Esophagus (tissue), 2 donors: ENCODE measurements around the gene NT5DC3. TPM values are rescaled to one million over a fixed set of nuclear protein-coding genes. Genes with fewer than 3 reads are reported as not detected.
A peak's percentile ranks its signal among the peaks of the same experiment; 100 is the strongest.

Experiments
- H3K27ac ChIP-seq, 2 donors: one replicate each; pipeline ENCODE4 v1.5.1; 2013; ENCODE audit warnings: low read depth in 2 of 2, mild to moderate bottlenecking in 2 of 2, inconsistent platforms in 1 of 2, low read length in 1 of 2, moderate library complexity in 1 of 2
- H3K27me3 ChIP-seq, 2 donors: one replicate each; pipeline ENCODE4 v1.6.1; 2013; ENCODE audit warnings: low read length in 2 of 2, control low read depth in 1 of 2, mild to moderate bottlenecking in 1 of 2; ENCODE audit not compliant: insufficient read depth in 2 of 2, control insufficient read depth in 1 of 2
- H3K36me3 ChIP-seq, 2 donors: one replicate each; pipeline ENCODE4 v1.6.1; 2013; ENCODE audit warnings: low read length in 1 of 2; ENCODE audit not compliant: control insufficient read depth in 2 of 2, insufficient read depth in 2 of 2
- H3K4me1 ChIP-seq, 2 donors: one replicate each; pipeline ENCODE4 v1.6.1; 2013; ENCODE audit warnings: low read length in 1 of 2; ENCODE audit not compliant: control insufficient read depth in 2 of 2, insufficient read depth in 2 of 2
- H3K4me3 ChIP-seq, 2 donors: one replicate each; pipeline ENCODE4 v1.5.1; 2013; ENCODE audit warnings: low read length in 2 of 2, mild to moderate bottlenecking in 2 of 2, low read depth in 1 of 2, moderate library complexity in 1 of 2
- H3K9me3 ChIP-seq, 2 donors: one replicate each; pipeline ENCODE4 v1.6.1; 2013; ENCODE audit warnings: mild to moderate bottlenecking in 2 of 2, low read depth in 1 of 2, low read length in 1 of 2, moderate library complexity in 1 of 2; ENCODE audit not compliant: control insufficient read depth in 2 of 2, insufficient read depth in 1 of 2
- WGBS, 2 donors: extraction: QIAGEN DNeasy Blood & Tissue Kit; methylation state at CpG; one replicate each; pipeline ENCODE4 v1.1.7; 2013; 5-methylcytosine and 5-hydroxymethylcytosine counted together
- polyA plus RNA-seq, 2 donors: library from polyadenylated mRNA; stranded (reverse); fragments of 200-250 nt; gene quantifications; one replicate each; pipeline ENCODE4 v1.2.3, GENCODE V29; 2013
- donor health status: healthy with polysubstance abuse.
- donor health status: Bipolar disorder and iron deficiency.

Gene NT5DC3
- polyA plus RNA-seq, 2 donors, result 2.6 to 2.8 TPM

- Histone ChIP-seq H3K27ac (peak overlapping the region in 1 of 2 donors; percentile 41), H3K4me1 (peaks cover 3% of the 10 kb centered on the region in 2 donors), H3K9me3 (no peaks in the 10 kb centered on the region), H3K4me3 (no peak overlapping the region), H3K27me3 (no peaks in the 10 kb centered on the region), H3K36me3 (peaks cover 2 to 3% of the 10 kb centered on the region in 2 donors)
- WGBS, 2 donors, result 87 to 90% methylated on average over 5 of the region's 5 CpGs
Measured at GRCh38 chr12:103805655-103806360, 35.2 kb downstream of the NT5DC3 start.

GRCh38 chr12:103803847-103804246 is 37.2 kb downstream of the NT5DC3 start:
- Histone ChIP-seq H3K27ac (no peak overlapping the region), H3K27me3 (no peaks in the 10 kb centered on the region), H3K4me3 (no peak overlapping the region), H3K36me3 (peaks cover 2 to 3% of the 10 kb centered on the region in 2 donors), H3K4me1 (peaks cover 3% of the 10 kb centered on the region in 2 donors), H3K9me3 (no peaks in the 10 kb centered on the region)
- WGBS, 2 donors, result 97 to 98% methylated on average over 1 of the region's 1 CpG

GRCh38 chr12:103802586-103802886 is 38.5 kb downstream of the NT5DC3 start:
- Histone ChIP-seq H3K27me3 (no peaks in the 10 kb centered on the region), H3K4me3 (no peak overlapping the region), H3K4me1 (peaks cover 3% of the 10 kb centered on the region in 2 donors), H3K36me3 (peaks cover 2 to 3% of the 10 kb centered on the region in 2 donors), H3K27ac (no peak overlapping the region), H3K9me3 (no peaks in the 10 kb centered on the region)
- 93 to 96% methylated on average over 1 of the region's 1 CpG for WGBS, 2 donors

- H3K36me3 ChIP-seq, result peaks cover 2 to 3% of the 10 kb centered on the region in 2 donors
- no peaks in the 10 kb centered on the region for H3K27me3 ChIP-seq
- 82 to 87% methylated on average over 11 of the region's 11 CpGs for WGBS, 2 donors
- peaks cover 2 to 3% of the 10 kb centered on the region in 2 donors for H3K4me1 ChIP-seq
- no peaks in the 10 kb centered on the region for H3K9me3 ChIP-seq
- H3K4me3 ChIP-seq, result no peak overlapping the region
- H3K27ac ChIP-seq, result no peak overlapping the region
Measured at GRCh38 chr12:103801709-103802585, 39.1 kb downstream of the NT5DC3 start.

- 27 to 37% methylated on average over 16 of the region's 16 CpGs for WGBS, 2 donors
- Histone ChIP-seq H3K27me3 (no peaks in the 10 kb centered on the region), H3K27ac (peak overlapping the region; percentile 11 to 34), H3K4me1 (no peaks in the 10 kb centered on the region), H3K4me3 (no peak overlapping the region), H3K9me3 (no peaks in the 10 kb centered on the region), H3K36me3 (peaks cover 3% of the 10 kb centered on the region in 2 donors)
Measured at GRCh38 chr12:103799857-103800771, 40.9 kb downstream of the NT5DC3 start.

- Histone ChIP-seq H3K36me3 (peaks cover 3% of the 10 kb centered on the region in 2 donors), H3K4me1 (no peaks in the 10 kb centered on the region), H3K4me3 (no peak overlapping the region), H3K27me3 (no peaks in the 10 kb centered on the region), H3K27ac (peak overlapping the region in 1 of 2 donors; percentile 3), H3K9me3 (no peaks in the 10 kb centered on the region)
- 74 to 83% methylated on average over 4 of the region's 4 CpGs for WGBS, 2 donors
Measured at GRCh38 chr12:103799504-103799856, 41.6 kb downstream of the NT5DC3 start.

- WGBS, 2 donors, result 94 to 95% methylated on average over 4 of the region's 4 CpGs
- Histone ChIP-seq H3K4me1 (no peaks in the 10 kb centered on the region), H3K36me3 (peaks cover 3 to 5% of the 10 kb centered on the region in 2 donors)
Measured at GRCh38 chr12:103798586-103798985, 42.4 kb downstream of the NT5DC3 start.

GRCh38 chr12:103794309-103795213 is 46.5 kb downstream of the NT5DC3 start:
- no peak overlapping the region for H3K4me3 ChIP-seq
- no peaks in the 10 kb centered on the region for H3K4me1 ChIP-seq
- no peaks in the 10 kb centered on the region for H3K27me3 ChIP-seq
- H3K27ac ChIP-seq, result no peak overlapping the region
- WGBS, 2 donors, result 60 to 73% methylated on average over 4 of the region's 4 CpGs
- H3K9me3 ChIP-seq, result no peaks in the 10 kb centered on the region
- H3K36me3 ChIP-seq, result peaks cover 0 to 6% of the 10 kb centered on the region in 2 donors

More at GRCh38 chr12:103798586-103798985, 42.4 kb downstream of the NT5DC3 start:
- H3K27me3 ChIP-seq, result no peaks in the 10 kb centered on the region
- no peak overlapping the region for H3K27ac ChIP-seq
- no peak overlapping the region for H3K4me3 ChIP-seq
- H3K9me3 ChIP-seq, result no peaks in the 10 kb centered on the region
